HL-60 (cell line): ENCODE measurements around the gene ZNF708.
"Not testable (repeated sequence)": the region's sequence is repeated elsewhere in the genome, so short reads cannot be mapped to it uniquely, and the experiment has no call there.

Source experiments
- DNase-seq, 2 experiments: peaks; one replicate each; pipeline ENCODE4 v3.0.0-alpha.2; 2010 to 2020; ENCODE audit warnings: low read depth in 1 of 2, low spot score in 1 of 2
- H3K27ac ChIP-seq: fragments of 250-450 bp; sonication (Bioruptor Pico); replicated peaks from 2 replicates; pipeline ENCODE4 v1.5.1; 2020; ENCODE audit warnings: mild to moderate bottlenecking, moderate library complexity
- H3K27me3 ChIP-seq: fragments of 250-450 bp; sonication (Bioruptor Pico); 2 replicates; pipeline ENCODE4 v1.5.1; 2021; ENCODE audit warnings: mild to moderate bottlenecking, moderate library complexity; ENCODE audit not compliant: insufficient read depth, poor library complexity, severe bottlenecking
- H3K4me3 ChIP-seq: replicated peaks from 2 replicates; pipeline ENCODE4 v1.5.1; 2011; ENCODE audit warnings: mild to moderate bottlenecking, control low read depth, low read length; ENCODE audit not compliant: insufficient read depth
- GABPA ChIP-seq: IDR thresholded peaks from 2 replicates; pipeline ENCODE4 v1.6.1; 2012; ENCODE audit warnings: low read depth
- POLR2AphosphoS5 ChIP-seq: IDR thresholded peaks from 2 replicates; pipeline ENCODE4 v1.6.1; 2012; ENCODE audit warnings: low read depth
- SPI1 ChIP-seq: IDR thresholded peaks from 2 replicates; pipeline ENCODE4 v1.6.1; 2012; ENCODE audit warnings: low read depth, mild to moderate bottlenecking, borderline replicate concordance
- TF ChIP-seq, protein P1 (sequence below): IDR thresholded peaks from 2 replicates; pipeline ENCODE4 v1.6.1; 2012; ENCODE audit warnings: low read depth; ENCODE audit not compliant: insufficient replicate concordance
- TF ChIP-seq, protein P2 (sequence below): IDR thresholded peaks from one replicate; pipeline ENCODE4 v1.5.1; 2011; ENCODE audit warnings: low read length, control low read depth, inconsistent platforms; ENCODE audit not compliant: insufficient read depth

Gene ZNF708

DNA sequence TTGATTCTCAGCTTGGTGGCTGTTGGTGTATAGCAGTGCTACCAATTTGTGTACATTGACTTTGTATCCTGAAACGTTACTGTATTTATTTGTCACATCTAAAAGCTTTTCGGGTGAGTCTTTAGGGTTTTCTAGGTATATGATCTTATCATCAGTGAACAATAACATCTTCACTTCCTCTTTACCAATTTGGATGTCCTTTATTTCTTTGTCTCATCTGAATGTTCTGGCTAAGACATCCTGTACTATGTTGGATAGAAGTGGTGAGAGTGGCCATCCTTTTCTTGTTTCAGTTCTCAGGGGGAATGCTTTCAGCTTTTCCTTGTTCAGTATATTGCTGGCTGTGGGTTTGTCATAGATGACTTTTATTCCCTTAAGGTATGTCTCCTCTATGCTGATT lies 23.6 kb upstream of the ZNF708 start:
- Histone ChIP-seq H3K4me3 (no peak overlapping the region), H3K27me3 (no peaks in the 10 kb centered on the region), H3K27ac (no peak overlapping the region)
- no peak for DNase-seq
- peak; percentile 38; the same call in 1 of the 2 replicates for TF ChIP-seq SPI1
- TF ChIP-seq, protein P1, sequence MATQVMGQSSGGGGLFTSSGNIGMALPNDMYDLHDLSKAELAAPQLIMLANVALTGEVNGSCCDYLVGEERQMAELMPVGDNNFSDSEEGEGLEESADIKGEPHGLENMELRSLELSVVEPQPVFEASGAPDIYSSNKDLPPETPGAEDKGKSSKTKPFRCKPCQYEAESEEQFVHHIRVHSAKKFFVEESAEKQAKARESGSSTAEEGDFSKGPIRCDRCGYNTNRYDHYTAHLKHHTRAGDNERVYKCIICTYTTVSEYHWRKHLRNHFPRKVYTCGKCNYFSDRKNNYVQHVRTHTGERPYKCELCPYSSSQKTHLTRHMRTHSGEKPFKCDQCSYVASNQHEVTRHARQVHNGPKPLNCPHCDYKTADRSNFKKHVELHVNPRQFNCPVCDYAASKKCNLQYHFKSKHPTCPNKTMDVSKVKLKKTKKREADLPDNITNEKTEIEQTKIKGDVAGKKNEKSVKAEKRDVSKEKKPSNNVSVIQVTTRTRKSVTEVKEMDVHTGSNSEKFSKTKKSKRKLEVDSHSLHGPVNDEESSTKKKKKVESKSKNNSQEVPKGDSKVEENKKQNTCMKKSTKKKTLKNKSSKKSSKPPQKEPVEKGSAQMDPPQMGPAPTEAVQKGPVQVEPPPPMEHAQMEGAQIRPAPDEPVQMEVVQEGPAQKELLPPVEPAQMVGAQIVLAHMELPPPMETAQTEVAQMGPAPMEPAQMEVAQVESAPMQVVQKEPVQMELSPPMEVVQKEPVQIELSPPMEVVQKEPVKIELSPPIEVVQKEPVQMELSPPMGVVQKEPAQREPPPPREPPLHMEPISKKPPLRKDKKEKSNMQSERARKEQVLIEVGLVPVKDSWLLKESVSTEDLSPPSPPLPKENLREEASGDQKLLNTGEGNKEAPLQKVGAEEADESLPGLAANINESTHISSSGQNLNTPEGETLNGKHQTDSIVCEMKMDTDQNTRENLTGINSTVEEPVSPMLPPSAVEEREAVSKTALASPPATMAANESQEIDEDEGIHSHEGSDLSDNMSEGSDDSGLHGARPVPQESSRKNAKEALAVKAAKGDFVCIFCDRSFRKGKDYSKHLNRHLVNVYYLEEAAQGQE = no peak

DNA sequence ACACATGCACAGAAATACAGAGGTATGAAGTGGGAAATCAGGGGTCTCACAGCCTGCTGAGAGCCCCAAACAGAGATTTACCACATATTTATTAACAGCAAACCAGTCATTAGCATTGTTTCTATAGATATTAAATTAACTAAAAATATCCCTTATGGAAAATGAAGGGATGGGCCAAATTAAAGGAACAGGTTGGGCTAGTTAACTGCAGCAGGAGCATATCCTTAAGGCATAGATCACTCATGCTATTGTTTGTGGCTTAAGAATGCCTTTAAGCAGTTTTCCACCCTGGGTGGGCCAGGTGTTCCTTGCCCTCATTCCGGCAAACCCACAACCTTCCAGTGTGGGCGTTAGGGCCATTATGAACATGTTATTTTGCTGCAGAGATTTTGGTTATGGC lies 15.6 kb upstream of the ZNF708 start:
- not testable (repeated sequence) for H3K27ac ChIP-seq, H3K27me3 ChIP-seq, H3K4me3 ChIP-seq, DNase-seq

DNA sequence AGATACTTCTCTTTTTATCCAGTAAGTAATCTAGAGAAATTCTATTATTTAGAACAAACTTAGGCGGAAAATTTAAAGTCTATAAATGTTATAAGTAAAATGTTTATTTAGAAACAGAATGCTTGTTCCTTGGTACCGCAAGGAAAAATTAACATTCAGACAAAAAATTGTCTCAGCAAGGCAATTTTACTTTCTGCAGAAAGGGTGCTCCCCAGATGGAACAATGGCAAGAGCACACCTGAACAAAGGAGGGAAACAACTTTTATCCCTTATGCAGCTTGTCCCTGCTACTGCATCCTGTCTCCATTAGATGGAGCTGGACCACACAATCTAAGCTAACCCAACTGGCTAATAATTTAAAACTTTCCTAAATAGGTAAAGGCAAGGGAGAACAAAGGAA lies 6.5 kb upstream of the ZNF708 start:
- Histone ChIP-seq H3K4me3 (no peak overlapping the region), H3K27ac (no peak overlapping the region), H3K27me3 (no peaks in the 10 kb centered on the region)
- DNase-seq = no peak
- TF ChIP-seq, protein P1 = no peak
- TF ChIP-seq SPI1 (no peak), GABPA (no peak), POLR2AphosphoS5 (no peak)
- TF ChIP-seq, protein P2, sequence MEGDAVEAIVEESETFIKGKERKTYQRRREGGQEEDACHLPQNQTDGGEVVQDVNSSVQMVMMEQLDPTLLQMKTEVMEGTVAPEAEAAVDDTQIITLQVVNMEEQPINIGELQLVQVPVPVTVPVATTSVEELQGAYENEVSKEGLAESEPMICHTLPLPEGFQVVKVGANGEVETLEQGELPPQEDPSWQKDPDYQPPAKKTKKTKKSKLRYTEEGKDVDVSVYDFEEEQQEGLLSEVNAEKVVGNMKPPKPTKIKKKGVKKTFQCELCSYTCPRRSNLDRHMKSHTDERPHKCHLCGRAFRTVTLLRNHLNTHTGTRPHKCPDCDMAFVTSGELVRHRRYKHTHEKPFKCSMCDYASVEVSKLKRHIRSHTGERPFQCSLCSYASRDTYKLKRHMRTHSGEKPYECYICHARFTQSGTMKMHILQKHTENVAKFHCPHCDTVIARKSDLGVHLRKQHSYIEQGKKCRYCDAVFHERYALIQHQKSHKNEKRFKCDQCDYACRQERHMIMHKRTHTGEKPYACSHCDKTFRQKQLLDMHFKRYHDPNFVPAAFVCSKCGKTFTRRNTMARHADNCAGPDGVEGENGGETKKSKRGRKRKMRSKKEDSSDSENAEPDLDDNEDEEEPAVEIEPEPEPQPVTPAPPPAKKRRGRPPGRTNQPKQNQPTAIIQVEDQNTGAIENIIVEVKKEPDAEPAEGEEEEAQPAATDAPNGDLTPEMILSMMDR = no peak

DNA sequence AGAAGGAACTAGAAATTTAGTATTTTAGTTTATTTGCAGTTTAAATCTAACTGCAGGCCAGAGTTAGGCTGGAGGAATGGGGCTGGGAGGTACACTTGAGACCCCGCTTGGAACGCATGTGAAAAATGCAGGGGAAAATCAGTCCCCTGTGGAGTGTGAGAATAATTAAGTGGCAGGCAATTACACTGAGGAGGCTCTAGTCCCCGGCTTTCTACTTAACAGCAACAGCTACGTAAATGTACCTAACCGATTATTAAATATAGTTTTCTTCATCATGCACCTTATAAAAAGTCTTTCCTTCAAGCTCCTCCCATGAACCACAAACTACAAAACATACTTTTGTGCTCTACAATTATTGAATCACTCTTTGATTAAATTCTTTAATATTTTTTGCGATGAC lies 804 bp downstream of the ZNF708 start:
- peak overlapping the region; percentile 56 for H3K4me3 ChIP-seq
- TF ChIP-seq SPI1 (no peak), GABPA (no peak), POLR2AphosphoS5 (no peak)
- TF ChIP-seq, protein P1 = no peak
- TF ChIP-seq, protein P2 = no peak
- H3K27me3 ChIP-seq = no peaks in the 10 kb centered on the region
- DNase-seq = no peak
- peak overlapping the region; percentile 96 for H3K27ac ChIP-seq
